Right hindlimb (tissue), 1 donor: Measurements from ENCODE around the gene ALPL.

Source experiments
- DNase-seq: peaks from one replicate; pipeline ENCODE4 v3.0.0-alpha.2; 2018

The ALPL gene

DNA sequence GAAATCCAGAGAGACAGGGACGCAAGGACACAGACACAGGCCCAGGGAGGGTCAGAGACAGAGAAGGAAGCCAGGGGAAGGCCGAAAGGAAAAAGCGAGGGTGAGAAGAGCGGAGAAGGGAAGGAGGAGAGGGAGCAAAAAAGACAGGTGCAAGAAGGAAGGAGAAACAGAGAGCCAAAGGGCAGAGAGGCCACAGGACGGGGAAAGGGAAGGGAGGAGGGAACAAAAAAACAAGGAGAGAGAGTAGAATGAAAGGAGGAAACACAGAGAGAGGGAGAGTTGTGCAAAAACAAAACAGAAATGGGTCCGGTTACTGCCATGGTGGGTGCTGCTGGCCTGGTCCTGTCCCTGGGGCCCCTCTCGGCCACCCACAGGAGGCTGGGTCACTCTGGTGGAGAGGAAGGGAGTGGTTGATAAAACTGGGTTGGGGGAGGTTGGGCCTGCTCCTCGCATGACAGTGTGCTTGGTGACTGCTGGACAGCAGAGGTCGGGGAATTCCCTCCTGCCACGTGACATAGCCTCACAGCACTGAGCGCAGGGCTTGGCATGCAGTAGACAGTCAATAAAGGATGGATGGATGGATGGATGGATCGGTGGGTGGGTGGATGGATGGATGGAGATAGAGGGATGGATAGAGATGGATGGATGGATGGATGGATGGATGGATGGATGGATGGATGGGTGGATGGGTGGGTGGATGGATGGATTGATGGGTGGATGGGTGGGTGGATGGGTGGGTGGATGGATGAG, 95.2 kb downstream of the ALPL start:
- no peak for DNase-seq

DNA sequence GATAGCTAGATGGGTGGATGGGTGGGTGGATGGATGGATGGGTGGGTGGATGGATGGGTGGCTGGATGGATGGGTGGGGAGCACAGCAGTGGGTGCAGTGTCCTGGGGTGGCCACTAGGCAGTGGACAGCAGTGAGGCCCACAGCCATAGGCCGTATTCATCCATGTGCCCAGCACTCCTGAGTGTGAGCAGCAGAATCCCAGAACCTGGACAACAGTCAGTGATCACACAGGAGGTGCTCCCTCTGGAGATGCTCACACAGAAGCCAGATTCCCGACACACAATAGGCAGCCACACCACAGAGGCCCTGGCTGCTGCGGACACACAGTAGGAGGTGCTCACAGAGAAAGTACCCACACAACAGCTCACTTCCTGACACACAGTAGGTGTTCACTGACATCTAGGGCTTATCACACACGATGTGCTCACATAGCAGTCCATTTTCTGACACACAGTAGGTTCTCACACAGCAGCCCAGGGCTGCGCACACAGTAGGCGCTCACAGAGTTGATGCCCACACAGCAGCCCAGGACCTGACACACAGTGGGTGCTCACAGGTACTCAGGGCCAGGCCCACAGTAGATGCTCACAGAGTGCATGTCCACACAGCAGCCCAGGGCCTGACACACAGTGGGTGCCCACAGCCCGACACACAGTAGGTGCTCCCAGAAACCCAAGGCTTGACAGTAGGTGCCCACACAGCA, 95.9 kb downstream of the ALPL start:
- no peak for DNase-seq

DNA sequence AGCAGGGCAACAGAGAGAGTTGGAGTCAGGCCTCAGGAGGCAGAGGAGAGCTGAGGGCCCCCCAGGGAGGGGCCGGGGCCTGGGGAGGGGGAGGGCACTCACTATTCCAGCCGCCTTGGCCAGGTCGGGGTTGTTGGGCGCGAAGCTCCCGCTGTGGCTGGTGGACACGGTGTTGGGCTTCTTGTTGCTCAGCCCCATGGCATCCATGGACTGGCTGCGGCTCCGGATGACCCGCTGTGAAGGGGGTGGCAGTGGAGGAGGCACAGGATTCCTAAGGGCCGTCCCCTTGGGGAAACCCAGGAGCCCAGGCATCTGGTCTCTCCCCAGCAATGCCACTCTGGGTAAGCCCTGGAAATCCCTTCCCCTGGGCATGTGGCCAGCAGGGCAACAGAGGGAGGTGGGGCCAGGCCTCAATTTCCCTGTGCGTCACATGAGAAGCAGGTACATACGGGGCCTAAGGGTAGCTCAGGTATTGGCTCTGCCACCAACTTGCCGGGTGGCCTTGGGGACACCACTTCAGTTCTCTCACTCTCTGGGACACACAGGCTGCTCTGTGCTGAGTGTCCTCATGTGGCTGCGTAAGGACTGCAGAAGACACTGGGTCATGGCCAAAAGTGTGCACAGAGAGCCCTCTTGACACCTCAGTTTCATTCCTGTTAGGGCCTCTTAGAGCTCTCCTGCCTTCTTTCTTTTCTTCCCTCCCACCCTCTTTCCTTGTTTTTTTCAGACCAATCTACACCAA, 96.9 kb downstream of the ALPL start:
- no peak for DNase-seq

DNA sequence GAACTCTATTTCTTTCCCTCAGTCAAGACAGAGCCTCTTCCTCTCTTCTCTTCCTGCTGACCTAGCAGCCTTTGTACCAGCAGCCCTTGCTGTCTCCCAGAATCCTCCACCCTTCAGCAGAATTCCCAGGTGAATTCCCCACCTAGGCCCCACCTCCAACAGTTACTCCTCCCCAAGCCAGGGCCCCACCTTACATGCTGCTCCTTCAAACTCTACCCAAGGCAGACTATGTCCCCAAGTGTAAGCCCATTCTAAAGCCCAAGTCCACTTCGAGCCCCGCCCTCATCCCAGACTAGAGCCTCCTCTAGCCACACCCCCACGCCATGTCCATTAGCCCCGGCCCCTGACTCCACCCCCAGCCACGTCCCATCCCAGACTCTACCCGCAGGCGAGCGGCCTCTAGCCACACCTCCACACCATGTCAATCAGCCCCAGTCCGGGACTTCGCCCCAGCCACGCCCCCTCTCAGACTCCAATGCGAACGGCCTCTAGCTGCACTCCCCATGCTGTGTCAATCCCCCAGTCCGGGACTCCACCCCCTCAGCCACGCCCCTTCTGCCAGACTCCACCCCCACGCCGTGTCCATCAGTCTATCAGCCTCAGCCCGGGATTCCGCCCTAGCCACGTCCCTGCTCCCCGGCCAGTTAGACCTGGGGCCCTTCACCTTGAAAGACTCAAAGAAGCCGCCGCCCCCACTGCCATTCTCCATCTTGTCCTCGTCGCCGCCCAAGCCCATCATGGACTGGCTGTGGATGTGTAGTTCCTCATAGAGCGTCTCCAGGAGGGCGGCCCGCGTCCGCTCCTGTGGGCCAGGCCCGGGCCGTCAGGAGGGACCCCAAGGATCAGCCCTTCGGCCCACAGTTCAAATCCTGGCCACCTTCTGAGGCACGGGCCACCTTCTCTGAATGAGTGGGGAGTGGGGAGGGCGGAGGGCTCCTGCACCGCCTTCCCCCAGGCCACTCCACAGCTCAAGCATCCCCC, 98.6 kb downstream of the ALPL start:
- peak; percentile 90 for DNase-seq

DNA sequence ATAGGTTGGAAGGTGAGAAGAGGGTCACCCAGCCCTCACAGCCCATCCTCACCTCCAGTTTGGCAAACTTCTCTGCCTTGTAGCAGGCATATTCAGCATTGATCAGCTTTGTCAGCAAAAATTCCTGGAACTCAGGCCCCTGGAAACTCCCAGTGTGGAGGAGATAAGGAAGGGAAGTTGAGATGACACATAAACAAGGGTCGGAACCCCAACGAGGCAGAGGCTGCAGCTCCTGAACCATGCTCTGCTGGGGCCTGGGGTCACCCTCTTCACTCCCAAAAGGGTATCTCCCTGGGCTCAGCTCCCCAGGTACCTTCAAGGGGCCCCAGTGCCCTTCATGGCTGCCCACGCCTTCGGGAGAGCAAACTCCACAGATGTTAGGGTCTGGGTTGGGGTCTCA, 99.6 kb downstream of the ALPL start:
- DNase-seq: no peak

DNA sequence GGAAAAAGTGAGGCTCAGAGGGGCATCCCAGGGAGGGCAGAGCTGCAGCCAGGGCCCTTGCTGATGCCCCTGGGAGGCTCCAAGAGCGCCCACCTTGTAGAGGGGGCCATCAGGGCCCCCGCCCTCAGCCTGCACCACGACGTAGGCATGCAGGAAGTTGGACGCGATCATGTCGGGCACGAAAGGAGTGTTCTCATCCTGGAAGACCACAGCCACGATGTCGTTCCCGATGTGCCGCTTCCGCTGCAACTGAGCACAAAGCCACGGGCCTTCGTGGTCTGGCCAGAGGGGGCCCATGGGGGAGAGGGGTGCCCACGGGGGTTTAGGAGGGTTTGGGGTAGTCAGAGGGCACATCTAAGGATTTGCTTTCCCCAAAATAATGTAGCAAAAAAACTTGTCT, 100.8 kb downstream of the ALPL start:
- no peak for DNase-seq

DNA sequence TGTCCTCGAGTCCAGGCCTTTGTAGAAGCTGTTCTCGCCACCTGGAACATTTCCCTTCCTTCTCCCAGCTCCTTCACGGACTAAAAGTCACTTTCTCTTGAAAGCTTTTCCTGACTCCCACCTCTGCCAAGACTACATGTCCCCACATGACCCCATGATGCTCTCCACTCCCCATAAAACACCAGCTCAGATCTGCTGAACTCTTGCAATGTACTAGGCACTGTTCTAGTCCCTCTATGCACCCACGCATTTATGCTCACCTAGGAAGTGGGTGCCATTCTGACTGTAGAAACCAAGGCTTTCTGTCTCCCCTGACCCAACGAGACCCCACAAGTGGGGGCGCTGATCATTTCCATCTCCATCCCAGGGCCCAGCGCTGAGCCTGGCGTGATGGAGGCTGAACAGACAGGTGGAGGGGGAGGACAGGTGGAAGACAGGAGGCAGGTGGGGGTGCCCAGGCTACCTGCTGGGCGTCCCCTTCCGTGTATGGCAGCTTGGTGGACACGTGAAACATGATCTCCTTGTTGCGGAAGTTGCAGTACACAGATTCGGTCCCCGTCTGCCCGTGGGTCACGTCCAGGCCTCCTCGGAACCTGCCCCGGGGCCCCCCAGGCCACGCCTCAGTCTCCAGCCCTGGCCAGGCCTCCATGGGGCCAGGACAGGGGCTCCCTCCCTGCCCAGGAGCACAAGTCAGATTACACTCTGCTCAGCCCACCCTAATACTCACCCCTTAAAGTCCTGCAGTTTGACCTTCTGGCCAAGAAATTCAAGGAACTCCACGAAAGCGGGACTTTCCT, 102.0 kb downstream of the ALPL start:
- DNase-seq: no peak

DNA sequence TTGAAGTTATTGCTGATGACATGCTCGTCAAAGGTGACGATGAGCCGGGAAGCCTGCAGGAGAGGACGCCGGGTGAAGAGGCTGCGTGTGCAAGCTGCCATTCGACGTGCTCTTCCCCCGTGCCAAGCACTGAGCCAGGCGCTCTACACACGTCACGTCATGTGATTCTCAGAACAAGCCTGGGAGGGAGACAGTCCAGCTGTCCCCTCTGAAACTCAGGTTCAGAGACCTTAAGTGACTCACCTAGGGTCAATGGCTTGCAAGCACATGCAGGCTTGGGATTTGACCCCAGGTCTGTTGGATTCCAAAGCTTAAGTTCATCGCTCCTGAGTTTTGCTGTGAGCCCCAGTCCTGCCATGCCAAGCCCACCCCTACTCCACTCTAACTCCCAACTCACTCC, 102.8 kb downstream of the ALPL start:
- no peak for DNase-seq

DNA sequence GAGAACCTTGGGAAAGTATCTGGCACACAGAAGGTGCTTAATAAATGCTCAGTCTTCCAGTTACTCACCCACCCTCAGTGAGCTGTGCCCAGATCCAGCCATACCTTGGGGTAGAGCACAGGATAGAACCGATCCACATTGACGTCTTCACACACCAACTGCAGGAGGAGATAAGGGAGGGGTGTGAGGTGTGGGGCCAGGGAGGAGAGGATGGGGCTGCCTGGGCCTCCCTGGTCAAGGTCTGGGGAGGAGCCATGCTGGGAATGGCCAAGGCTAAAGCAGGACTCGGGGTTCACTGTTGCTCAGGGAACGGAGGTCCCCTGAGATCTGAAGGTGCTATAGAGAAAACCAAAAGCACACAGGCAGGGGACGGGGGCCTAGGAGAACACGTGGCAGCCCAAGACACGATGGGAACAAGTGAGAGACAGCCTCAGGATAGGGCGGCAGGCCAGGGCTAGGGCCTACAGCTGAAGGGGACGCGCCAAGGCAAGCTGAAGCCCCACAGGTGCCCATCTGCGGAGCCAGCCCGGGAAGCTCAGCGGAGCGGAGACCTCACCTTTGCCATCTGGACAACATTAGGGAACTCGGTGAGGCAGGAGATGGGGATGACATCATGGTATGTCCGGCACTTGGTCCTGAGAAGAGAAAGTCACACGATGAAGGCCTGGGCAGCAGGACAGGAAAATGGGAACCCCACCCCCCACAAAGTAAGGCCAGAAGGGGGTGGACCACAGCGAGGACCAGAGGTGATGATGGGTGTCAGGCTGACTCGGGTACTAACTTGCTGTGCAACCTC, 104.0 kb downstream of the ALPL start:
- DNase-seq: no peak

DNA sequence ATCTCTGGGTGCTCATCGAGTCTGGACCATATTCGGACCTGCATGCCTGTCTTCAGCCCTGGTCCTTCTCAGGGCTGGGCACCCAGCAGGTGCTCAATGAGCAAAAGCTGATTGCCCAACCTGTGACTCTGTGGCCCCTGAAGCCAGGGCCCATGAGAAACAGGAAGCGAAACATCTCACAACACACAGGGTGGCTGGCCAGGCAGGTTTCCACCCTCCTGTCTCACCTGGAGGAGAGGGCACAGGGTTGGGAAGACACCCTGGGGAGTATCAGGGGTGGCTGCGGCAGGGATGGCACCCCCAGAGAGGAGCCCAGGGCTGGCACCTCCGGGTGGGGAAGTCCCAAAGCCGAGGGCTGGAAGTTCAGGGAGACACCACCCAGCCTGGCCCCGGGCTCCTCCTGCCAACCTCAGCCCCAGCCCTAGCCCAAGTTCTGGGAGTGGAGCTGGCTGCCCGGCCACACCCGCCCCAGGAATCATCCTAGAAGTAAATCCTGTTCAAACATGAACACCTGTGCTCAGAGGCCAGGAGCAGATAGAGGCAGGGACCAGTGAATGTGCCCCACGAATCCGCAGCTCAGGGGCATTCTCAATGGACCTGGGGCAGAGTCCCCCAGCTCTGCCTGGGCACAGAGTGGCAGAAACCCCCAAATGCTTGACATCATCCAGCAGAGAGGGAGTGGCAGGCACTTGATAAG, 105.3 kb downstream of the ALPL start:
- DNase-seq: no peak

DNA sequence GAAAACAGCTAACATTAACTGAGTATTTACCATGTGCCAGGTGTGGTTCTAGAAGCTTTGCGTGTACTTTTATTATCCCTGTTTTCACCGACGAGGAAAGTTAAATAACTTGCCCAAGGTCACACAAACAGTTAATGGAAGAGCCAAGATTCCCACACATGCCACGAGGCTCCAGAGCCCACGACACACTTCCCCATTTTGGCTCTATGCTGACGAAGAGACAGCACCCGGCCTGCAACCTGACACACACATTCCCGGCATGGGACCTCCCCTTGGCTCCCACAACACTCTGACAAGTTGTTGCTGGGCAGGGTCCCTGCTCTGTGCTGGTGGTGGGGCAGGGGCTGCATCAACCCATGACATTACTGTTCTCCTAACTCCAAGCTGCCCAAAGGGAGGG, 107.1 kb downstream of the ALPL start:
- DNase-seq: no peak

DNA sequence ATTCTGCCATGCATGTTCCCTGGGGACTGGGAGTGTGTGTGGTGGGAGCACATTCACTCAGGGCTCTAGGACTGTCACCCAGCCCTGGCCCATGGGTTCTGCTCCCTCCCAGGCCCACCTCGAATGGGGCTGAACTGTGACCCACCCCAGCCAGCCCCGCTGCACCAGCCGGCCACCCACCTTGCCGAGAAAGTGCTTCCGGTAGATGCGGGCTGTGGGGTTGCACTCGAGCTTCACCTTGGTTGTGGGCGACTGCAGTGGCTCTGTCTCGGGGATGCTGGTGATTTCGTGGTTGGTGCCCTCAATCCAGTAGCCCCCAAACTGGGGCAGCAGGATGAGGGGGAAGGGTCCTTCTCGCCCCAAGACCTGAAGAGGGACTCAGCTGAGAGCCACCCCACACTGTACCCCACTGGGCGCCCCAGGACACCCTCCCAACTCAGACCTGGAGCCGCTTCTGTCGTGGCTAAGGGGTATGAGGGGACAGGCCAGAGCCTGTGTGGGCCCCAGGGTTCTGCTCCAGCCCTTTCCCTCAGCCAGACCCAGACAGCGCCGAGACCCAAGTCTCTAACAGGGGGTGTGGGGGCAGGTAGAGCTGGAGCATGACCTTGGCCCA, 108.0 kb downstream of the ALPL start:
- no peak for DNase-seq

DNA sequence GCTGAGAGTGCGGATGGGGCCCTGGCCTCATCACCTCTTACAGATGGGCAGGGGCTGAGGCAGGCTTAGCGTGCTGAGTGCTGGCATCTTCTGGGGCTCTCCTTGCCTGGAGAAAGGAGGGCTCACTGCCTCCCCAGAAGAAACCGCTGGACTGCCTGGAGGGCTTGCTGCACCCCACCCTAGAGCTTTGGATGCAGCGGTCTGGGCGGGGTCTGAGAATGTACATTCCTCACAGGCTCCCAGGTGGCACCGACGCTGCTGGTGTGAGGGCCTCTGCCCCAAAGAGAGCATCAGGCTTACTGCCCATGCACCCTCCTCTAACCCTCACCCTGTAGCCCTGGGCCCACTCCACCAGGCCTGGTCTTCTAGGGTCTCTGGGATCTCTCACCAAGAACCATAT, 108.8 kb downstream of the ALPL start:
- no peak for DNase-seq

DNA sequence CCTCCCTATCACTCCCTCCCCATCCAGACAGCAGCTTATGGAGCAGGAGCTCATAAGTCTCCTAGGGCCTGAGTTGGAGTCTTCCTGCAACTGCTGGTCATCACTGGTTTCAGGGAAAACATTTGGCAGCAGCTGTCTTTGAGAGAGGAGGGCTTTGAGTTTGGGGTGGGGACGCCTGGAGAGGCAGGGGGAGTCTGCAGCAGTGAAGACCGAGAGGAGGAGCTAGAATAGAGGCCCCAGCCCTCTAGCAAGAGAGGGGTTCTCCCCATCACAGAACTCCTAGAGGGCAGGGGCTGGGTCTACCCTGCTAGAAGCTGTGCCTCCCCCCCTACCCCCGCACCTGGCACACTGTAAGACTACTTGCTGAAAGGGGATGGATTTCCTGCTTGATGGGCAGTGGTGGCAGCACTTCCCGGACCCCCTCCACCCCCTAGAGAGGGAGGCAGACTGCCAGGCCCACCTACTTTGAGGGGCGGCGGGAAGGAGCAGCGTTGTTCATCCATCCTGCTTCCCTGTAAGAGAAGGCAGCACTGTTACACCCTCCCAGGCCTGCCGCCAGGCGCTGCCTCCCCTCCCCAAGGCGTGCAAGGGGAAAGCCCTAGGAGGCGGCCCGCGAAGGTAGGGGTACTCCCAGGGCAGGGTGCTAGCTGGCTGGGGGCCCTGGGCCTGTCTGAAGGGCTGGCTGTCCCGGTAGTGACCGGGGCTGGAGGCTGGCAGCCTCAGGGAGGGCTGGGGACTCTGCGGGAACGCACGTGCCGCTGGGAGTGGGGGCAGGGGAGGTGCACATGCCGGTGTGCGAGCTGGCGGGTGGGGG, 109.5 kb downstream of the ALPL start:
- peak; percentile 66 for DNase-seq

DNA sequence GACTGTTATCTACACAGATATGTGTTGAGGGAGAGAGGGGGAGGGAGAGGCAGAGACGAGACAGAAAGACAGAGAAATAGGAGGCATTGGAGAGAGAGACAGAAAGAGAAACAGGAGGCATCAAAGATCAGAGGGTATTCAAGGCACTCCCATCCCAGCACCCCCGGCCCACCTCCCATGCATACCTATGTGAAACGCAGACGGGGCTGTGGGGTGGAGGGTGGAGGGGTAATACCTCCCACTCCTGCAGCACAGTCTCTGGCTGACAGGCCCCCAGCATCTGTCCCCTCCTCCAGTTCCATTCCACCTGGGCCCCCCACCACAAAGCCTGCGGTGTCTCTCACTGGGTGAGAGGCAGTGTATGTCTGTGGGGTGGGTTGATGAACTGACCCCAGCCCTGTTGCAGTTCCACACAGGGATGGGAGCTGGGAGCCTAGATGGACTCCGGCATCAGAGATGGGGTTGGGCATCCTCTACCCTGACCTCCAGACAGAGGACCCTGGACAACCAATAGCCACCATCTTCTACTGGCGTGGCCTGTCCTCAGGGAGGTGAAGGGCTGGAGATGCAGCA, 110.2 kb downstream of the ALPL start:
- no peak for DNase-seq

DNA sequence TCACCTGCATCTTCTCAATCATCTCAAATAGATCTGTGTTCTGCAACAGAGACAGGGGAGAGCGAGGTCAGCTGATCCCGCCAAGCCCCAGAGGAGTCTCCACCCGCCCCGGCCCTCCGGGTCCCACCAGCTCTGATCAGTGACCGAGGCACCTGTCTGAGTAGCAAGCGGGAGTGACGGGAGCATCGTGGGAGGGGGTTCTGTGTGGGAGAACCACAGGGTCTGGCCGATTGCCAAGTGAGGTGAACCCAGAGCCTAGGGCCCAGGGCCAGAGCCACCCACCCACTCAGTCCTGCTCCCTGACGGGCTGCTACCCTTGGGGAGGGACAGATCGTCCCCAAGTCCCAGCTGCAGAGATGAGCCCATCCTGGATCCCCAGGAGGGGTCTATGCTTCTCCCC, 110.8 kb downstream of the ALPL start:
- DNase-seq: no peak

DNA sequence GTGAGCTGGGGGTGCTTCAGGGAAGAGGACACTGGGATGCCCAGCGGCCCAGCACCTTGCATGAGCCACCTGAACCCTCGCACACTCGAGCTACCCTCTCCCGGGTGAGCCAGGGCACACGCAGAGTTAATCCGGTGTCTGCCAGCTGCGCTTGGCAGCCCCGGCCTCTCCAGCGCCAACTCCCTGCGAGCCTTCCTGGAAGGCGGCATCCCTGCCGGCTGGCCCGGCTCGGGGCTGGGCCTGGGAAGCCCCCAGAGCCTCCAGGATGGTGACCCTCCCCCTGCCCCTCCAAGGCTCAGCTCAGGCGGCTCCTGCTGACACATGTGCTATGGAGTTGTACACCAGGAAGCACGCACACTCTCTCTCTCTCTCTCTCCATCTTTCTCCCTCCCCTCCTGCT, 111.3 kb downstream of the ALPL start:
- DNase-seq: peak; percentile 70

DNA sequence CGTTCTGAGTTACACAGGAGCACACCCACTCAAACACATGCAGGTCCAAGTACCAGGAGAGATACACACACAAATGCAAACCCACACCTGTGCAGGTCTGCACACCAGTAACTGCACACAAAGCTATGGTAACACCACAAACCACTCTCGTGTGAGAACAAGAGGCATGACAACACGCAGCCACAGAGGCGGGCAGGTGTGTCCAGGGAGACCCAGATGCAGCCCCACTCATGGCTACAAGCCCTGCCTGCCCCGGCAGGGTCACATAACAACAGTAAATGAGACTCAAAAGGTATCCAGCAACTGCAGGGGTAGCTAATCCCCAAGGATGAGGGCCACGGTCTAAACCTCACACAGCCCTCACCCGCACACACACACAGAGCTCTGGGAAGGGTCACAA, 111.8 kb downstream of the ALPL start:
- DNase-seq: no peak
